ENCODE results near the gene IGSF11.
A peak's percentile ranks its signal among the peaks of the same experiment; 100 is the strongest.

The IGSF11 gene

DNA sequence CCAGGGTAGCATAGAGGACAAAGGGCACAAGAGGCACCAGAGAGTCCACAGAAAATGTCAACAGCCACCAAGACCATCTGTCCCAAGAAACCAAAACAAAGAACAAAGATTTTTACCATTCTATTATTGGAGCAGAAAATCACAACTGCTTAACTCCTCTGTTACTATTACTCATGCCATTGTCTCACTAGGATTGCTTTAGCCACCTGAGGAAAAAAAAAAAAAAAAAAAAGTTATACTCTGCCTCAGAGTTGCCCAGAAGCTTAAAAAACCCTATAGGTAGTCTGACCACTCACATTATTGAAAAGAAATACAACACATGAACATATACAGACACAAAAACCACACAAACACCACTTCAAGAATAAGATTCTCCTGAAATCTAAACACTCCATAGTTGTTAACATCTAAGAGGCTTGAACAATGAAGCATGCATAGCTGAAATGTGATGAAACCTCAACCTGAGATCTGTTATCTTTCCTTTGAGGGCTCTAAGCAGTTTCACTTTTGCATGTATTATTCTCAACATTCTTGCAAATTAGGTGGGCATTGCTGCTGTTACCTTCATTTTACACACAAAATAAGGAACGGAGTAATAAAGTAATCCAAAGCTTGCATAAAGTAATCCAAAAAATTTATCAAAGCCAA lies 85.4 kb downstream of the IGSF11 start:
- ATAC-seq (peak; percentile 38), DNase-seq (no peak)

DNA sequence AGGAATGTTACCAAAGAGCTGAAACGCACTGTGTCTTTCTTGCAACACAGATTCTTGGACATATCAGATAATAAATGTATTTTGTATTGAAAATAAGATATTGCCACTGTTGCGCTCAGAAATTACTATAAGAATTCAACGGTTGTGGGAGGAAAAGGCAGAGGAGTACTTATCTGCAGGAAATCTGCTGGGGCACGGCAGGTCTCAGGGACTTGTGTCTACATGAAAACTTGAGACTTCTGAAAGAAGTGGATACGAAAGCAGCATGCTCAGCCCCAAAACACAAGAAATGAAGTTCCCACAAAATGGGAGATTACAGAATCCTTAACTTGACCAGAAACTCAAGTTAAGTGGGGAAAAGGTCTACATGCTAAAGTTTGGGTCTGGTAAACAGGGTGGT lies 86.5 kb downstream of the IGSF11 start:
- ATAC-seq = no peak
- DNase-seq = no peak

DNA sequence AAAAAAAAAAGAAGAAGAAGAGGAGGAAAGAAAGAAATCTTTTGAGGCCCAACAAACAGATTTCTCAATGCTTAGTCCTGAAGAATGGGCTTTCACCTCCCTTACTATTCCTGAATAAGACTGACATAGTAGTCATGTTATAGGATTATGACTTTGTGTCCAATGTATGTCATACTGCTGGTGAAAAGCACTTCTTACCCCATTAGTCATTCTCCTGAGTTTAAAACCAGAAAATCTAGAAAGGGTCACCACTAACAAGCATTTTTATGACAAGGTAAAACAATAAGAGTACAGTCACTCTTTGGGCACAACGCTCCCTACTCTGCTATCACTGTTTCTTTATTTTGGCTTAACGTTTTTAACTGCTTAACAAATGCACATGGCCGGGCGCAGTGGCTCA lies 88.2 kb downstream of the IGSF11 start:
- DNase-seq = no peak
- ATAC-seq = no peak

DNA sequence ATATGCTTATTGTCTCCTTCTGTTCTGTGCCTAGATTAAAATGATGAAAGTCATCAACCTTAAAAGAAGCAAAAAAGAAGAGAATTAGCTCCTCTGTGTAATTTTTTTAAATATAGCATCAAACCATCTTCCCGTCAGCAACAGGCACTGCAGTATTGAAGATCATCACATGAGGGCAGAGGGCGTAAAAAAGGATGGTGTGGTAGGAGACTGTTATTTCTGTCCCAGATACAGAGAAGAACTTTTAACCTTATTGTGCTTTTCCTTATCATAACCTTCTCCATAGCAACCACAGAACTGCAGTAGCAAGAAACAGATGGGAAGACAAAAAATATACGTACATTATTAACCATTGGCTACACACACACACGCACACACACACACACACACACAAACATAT lies 88.8 kb downstream of the IGSF11 start:
- ATAC-seq = no peak

DNA sequence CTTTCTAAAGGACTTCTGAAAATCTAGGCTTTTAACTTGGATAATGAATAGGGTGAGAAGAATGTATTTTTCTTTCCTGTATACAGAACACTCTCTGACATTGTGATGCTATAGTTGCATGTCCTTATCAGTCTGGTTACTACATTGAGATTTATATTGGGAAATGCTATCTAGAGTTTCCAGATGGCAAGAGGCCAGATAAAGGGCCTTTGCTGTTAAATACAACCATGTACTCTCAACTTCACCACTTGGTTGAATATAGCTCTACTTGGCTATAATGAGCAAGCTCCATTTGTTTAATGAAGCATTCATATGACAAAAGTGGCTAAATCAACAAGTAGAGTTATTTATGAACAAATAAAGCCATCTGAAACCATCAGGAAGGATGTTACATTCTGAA lies 91.0 kb downstream of the IGSF11 start:
- ATAC-seq = no peak

More for the DNA sequence above, 88.8 kb downstream of the IGSF11 start:
- DNase-seq = no peak

DNA sequence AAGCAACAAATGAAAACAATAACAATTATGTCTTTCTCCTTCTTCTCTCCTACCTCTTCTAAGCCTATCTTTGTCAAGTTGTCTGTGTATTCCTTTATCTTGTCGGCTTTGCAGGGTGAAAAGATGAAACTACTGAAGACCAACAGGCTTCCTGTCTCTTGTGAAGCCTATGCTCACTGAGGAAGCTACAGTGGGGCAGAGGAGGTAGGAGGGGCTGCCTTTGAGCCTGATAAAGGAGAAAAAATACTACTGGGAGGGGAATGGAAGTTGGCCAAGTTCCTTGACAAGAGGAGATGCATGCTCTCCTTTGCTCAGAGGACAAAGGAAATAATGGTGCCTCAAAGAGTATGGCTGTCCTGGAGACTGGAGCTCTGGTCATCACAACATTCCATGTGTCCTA lies 92.0 kb downstream of the IGSF11 start:
- no peak for ATAC-seq
- no peak for DNase-seq

More for the DNA sequence above, 91.0 kb downstream of the IGSF11 start:
- no peak for DNase-seq

DNA sequence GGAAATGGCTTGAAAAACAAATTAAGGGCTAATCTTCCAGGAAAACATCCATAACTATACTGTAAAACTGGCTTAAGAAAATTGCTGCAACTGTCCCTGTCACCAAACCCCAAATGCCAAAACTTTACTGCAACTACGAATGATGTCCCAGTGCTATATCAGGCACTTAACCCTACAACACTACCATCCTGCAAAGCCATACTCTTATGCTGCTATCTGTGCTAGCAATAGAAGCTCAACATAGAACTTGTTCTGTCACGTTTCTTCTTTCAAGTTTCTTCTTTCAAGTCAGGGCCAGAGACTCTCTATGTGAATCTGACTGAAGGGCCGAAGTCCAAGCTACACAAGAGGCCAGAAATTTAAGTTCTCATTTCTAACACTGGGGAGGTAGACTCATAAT lies 92.5 kb downstream of the IGSF11 start:
- DNase-seq (no peak), ATAC-seq (no peak)

DNA sequence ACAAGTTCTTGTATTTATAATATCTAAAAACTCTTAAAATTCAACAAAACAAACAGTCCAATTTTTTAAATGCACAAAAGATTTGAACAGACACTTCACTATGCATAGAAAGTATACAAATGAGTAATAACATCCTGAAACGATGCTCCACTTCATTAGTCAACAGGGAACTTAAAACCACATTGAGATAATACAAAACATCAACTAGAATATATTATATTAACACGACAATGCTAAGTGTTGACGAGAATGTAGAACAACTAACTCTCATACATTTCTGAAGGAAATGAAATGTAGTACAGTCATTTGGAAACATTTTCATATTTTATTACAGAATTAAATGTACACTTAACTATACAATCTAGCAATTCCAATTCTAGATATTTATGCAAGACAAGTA lies 93.4 kb downstream of the IGSF11 start:
- DNase-seq (no peak), ATAC-seq (no peak)

DNA sequence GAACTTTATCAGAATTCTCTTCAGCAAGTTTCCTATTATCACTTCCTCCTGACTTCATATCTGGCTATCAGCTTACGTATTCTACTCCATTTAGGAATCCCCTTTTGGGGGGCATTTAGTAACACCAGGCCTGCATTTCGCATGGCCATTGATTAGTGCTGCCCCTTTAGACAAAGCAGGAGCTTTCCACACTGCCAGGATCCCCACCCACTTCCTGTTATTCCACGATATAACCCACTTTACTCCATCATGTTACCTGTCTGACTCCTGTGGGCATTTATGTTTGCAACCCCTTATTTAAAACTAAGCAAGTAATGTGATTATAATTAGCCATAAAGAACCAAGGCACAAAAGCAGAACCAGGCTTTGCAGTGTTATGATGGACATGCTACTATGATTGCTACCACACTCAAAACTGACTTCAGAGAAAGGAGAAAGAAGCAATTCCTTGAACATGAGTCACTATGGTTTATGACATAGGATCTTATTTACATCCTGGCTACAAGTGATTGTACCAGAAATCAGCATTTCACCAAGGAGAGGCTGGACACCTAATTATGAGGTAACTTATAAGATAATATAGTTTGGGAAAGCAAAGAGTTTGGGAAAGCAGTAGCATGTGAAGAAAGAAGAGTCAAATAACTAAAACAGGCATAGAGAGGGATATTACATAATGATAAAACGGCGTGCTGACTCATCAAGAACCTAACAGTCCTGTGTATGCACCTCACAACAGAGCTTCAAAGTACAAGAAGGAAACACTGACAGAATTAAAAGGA lies 96.3 kb downstream of the IGSF11 start:
- no peak for DNase-seq
- ATAC-seq = no peak

DNA sequence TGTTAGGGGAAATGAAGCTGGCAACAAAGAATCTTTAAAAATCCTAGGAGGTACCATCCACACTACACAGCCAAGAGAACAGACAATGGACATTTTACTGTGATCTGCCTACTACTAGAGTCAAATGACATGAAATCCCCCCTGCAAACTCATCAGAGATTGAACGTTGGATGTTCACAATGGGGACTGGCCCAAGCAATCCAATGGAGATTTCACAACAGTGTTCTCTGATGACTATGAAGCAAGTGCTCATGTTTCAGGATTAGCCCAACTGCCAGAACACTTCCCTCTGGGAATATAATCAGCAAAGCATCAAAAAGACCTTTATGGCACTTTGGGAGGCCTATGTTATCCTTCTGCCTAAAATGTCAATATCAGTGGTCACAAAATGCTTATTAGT lies 97.8 kb downstream of the IGSF11 start:
- ATAC-seq = no peak

DNA sequence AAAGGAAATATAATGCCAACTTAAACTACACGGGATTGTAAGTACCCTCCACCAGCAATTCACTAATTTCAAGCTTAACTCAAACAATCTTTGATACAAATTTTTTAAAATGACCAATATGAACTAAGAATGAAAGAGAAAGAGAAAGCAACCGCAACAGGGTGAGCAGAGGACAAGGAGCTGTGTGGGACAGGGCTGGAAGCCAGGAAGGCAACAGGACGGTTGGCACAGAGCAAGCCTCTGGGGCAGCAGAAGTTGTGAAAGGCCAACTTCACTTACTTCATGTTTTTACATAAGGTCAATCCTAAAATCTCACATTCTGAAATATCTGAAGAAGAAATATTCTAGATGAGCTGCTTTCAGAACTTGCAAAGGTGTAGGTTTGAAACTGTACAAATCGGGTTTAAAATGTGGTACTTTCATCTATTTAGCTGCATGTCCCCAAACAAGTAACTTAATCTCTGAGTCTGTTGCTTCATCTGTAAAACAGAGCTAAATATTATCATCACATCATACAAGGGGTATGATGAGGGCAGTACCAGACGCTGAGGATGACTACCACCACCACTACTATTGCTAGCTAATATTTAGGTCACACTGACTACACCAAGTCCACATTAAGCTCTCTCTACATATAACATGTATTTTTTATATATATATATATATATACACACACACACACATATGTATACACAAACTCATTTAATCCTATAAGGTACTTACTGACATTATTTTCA lies 101.7 kb downstream of the IGSF11 start:
- ATAC-seq (no peak), DNase-seq (no peak)

More for the DNA sequence above, 97.8 kb downstream of the IGSF11 start:
- DNase-seq = no peak

DNA sequence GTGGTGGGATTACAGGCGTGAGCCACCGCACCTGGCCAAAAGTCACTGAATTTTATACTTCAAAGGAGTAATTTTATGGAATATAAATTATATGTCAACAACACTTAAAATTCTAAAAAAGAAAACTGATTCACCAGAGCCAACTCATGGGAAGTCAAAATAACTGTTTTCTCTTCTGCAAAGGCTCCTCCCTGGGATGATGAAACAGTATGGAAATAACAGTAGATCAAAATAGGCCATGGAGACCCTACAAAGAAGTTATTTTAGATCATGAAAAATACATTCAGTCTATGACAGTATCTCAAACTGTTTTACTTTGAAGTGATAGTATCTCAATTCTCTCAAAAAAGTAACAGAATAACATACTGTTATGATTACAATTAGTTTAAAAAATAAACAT lies 102.7 kb downstream of the IGSF11 start:
- ATAC-seq (no peak), DNase-seq (no peak)

DNA sequence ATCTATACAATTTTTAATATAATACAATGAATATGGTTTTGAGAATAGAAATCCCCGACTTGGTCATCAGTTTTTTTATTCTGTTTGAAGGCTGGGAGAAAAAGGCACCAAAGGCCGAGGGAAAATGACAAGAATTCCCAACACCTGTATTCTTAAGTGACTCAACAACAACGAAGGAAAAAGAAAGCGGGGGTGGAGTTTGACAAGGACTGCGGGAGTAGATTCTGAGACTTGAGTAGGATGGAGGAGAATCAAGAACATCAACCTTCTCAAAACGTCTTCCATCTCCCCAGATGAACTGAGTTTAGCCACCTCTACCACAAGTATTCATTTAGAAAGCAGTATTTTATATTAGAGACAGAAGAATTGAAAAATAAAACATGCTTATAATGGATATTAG lies 107.2 kb downstream of the IGSF11 start:
- DNase-seq (no peak), ATAC-seq (no peak)

DNA sequence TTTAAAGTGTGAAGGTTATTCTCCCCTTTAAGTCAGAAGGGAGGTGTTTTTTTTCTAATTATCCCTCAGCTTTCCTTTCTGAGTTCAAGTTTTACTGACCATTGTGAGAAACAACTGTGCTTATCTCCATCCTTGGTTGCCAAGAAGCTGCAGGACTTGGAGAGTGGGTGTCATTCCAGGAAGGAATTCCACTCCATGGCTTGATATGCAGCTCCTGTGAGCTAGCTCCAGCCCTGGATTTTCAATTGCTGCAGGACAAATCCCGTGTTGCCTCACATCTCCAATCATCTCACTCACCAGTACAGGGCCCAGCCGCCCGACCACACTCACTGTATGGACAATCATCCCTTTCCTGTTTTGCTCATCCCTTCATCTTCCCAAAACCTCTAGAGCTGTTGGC lies 122.5 kb downstream of the IGSF11 start:
- DNase-seq (no peak), ATAC-seq (no peak)

DNA sequence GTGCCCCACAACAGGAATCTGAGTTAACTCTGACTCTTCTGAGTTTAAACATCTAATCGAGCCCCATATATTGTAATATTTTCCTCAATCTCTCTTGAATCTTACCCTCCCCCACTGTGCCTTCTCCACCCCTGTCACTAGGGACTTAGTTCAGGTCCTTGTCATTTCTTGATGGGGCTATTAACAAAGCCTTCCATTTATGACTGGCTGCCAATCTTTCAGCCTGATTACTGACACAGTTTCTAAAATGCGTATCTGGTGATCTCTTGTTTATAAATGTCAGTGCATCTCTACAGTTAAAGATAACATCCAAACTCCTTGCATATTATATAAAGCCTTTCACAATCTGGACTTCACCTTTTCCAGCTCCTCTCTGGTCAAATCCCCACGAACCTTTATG lies 124.3 kb downstream of the IGSF11 start:
- DNase-seq (no peak), ATAC-seq (no peak)

DNA sequence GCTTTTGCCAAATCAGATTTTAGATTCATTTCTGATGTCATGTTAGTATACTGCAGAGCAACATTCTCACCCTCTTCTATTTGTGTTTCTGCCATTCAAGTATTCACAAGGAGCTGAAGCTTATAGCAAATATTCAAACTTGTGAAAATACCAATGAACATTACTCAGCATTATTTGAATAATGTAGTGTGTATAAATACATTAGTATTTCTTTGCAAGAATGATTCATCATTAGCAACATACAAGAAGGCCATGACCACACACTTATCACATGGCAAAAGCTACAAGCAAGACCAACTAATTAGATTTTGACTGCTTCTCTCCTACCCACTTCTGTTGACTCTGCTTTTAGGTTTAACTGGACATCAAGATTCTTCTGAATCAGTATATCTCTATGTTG lies 124.9 kb downstream of the IGSF11 start:
- ATAC-seq (no peak), DNase-seq (no peak)

DNA sequence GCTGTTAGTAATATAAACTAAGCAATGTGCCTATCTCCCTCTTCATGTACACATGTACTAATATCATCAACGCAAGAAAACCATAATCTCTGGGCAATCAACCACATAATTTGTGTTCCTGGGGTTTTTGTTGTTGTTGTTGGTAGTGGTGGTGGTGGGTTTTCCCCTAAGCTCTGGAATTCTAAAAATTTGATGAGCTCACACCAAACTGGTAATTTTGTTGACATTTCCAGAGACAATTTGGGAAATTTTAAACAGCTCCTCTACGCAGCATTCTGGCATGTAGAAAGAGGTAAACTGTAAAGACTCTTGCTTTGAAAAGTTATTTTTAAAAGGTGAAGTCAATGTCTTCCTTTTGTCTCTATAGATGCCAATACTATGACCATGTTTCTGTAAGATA lies 126.7 kb downstream of the IGSF11 start:
- no peak for DNase-seq
- no peak for ATAC-seq

DNA sequence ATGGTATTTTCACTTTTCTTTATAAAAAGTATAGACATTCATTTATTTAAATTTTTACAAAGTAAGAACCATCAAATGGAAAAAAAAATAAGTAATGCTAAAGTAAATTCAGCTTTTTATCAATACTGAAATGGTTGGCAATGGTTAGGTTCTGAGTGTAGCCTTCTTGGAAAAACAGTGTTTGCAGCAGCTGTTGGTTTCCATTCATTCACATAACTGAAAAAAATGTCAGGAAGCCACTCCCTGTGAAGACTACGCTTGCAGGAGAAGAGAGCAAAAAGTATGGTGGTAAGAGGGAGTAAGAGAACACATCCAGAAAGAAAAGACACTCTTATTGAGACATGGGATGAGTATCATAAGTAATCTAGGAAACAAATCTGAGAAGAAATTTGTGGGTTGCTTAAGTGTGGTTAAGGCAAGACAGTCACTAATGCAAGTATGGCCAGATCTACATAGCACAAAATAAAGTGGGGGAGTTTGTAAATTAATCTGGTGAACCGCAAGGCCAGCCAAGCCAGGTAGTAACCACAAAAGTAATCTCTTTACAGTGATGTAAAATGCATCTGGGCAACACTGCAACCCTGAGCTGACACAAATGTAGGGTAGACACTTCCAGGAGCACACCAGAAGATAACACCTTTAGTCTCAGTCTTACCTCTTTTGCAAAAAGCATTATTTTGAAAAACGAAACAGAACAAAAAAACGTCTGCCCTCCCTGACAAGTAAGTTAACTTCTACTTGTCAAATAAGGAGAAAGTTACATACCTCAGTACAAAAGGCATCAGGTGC lies 133.7 kb downstream of the IGSF11 start:
- no peak for ATAC-seq
- no peak for DNase-seq

DNA sequence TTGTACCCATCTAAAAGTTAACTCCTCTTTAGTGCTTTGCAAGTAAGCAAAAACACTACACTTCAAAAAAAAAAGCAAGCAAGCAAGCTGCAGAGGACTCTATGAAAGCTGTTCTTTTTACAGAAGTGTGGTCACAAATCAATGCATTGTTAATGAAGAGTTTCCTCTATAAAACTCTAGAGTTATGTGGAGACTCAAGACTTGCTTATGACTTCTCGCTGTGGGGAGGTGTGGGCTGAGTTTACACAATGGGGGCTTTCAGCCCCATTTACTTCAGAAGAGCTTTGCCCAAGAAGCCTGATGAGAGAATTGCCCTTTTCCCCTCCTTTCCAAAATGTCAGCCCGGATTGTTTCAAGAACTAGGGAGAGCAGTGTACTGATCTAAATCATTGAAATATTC lies 144.4 kb downstream of the IGSF11 start:
- ATAC-seq (no peak), DNase-seq (no peak)

DNA sequence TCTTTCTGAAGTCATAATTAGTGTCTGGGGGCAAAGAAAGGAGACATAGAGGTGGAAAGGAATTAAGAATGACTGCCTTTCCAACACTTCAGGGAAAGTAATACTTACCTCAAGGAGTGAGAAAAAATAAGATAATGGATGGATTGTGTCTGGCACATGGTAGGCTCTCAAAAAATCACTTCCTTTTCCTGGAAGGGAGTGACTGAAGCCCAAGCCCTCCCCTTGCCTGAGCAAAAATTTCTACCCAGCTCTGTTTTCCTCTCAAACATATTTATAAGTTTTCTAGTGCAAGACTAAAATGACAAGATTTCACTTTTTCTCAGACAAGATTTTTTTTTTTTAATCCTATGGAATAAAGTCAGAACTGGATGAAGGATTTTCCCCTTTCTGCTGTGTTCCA lies 145.0 kb downstream of the IGSF11 start:
- ATAC-seq (no peak), DNase-seq (no peak)

DNA sequence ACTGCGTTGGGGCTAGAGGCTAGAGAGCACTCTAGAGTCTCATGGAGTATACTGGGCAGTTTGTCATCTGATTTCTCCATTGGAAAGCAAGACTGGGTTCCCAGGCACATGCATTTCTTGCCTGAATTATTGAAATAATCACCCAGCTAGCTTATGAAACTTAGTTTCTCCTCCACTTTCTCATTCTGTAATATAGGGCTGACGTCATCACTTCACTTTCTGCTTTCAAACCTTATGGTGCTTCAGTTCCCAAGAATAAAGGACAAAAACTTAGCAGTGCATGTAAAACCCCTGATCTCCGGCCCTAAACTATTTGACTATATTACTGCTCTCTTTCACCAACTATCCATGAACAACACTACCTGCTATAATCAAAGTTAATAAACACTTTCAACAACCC lies 147.9 kb downstream of the IGSF11 start:
- ATAC-seq (no peak), DNase-seq (no peak)

DNA sequence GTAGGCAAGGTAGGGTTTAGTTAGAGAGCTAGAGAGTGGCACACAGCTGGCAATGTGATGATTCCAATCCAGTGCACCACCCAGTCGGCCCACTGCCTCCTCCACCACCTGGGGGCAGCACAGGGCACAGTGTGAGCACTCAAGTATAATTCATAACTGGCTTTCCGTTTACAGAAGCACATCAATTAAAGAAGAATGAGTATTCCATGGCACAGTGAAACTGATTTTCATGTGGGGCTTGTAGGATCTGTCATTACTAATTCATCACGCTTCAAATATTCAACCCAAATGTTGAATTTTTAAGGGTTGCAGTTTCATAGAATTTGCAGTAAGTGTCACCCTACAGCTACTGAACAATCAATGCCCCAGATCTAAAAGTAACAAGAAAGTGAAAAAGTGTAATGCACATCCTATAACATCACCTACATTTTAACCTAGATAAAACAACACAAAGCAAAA lies 149.9 kb downstream of the IGSF11 start:
- peak; percentile 84 for DNase-seq
- peak; percentile 86 for ATAC-seq

Data from stimulated activated naive CD8-positive, alpha-beta T cell treated with anti-CD3 and anti-CD28 coated beads, Interleukin-15, Interleukin-2, amounts not matched to agents 100 U/mL and 50 U/mL, for 24 hours (primary cell).